Superior temporal gyrus (tissue), 1 donor: ENCODE results near the gene RTN4IP1.
"Not testable (repeated sequence)": the region's sequence is repeated elsewhere in the genome, so short reads cannot be mapped to it uniquely, and the experiment has no call there.

Experiments
- DNase-seq: peaks from one replicate; pipeline ENCODE4 v3.0.0-alpha.2; 2016; ENCODE audit errors: extremely low spot score

Gene RTN4IP1

DNA sequence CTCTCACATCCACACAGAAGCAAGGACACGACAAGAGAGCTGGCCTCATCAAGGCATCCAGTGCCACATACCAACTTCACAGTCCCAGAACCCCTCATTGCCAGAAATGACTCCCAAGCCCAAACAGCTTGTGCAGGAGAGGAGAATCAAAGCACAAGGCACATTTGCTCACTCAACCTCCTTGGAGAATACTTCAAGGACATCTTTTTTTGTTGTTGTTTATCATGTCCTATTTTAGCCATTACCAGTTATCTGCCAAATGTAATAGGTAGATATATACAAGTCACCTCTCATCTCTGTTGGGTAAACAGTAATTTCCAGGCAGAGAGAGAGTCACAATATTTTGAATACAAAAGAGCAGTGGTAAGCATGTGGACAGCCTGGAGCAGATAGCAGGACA is 47.8 kb downstream of the RTN4IP1 start:
- DNase-seq = no peak

DNA sequence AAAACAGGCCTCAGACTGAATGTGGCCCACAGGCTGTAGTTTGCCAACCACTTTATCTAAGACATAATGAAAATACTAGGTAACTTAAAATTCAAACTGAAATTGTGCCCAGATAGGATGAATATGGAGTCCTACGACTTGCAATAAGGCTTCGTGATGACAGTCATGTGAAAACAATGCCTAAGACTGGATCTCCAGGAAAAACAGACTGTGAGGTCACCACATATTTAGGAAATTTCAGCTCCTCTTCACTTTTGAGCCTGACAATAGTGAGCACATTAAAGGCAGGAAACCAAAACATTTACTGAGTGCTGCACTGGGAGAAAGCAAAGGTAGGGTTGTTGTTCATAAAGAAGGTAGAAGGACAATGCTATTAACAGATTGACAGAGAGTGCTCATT is 50.0 kb downstream of the RTN4IP1 start:
- no peak for DNase-seq

DNA sequence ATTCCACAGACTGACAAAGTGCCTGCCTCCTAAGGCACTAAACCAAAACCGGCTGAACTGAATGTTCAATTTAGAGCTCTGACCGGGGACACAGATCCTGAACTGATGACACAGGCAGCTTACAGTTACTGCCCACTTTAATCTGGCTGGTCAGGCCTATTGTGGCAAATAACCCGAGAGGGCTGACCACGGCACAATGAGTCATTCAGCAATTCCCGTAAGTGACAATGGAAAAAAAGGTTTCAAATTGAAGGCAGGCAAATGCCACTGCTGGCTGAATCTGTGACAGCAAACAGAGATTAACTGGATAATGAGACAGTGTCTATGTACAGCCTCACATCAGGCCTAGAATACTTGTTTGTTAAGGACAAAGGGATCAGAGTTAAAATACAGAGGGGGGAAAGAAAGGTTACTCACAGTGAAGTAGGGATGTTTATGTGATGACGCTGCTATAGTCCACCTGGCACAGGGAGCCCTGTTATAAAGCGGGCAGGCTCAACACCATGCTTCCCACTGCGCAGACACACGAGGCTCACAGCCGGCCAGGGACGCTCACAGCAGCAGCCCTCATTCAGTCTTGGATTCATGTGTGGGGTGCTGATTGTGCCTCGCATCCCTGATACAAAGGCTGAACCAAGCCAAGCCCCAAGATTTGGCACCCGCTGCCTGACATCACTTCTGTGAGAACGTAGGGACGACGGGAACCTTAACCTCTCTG is 54.4 kb downstream of the RTN4IP1 start:
- DNase-seq = peak; percentile 60

- DNase-seq = no peak
Observed at GRCh38 chr6:106572875-106573585, 56.3 kb downstream of the RTN4IP1 start.

DNA sequence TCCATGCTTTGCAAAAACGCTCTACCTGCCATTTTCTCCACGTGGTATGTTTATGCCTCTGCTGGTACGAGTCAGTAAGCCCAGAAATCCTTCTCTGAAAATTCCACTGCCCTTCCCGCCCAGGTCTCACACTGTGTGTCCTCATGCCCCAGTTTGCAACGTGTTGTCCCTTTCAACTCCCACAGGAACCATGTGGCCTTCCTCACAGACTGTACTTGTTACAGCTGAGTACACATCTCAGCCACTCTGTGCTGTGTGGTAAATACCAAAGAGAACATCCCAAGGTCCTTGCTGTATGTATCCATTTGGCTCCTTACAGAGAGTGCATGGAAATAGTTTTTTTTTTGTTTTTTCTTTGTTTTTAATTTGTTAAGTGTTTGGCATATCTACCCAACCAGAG is 56.9 kb downstream of the RTN4IP1 start:
- no peak for DNase-seq

DNA sequence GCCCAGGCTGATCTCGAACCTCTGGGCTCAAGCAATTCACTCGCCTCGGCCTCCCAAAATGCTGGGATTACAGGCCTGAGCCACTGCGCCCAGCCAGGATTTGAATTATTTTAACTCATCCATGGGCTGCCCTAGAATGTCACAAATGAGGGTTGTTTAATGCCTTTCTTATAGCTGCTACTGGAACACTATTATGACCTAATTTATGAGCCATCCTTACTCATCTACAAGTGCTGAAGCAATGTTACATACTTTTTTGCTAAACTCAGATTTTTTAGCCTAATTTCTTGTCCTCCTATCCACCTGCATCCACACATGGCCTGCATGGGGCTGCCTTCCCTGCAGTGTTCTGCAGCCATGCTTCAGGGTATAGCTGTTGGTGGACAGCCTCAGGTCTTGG is 59.9 kb downstream of the RTN4IP1 start:
- no peak for DNase-seq

DNA sequence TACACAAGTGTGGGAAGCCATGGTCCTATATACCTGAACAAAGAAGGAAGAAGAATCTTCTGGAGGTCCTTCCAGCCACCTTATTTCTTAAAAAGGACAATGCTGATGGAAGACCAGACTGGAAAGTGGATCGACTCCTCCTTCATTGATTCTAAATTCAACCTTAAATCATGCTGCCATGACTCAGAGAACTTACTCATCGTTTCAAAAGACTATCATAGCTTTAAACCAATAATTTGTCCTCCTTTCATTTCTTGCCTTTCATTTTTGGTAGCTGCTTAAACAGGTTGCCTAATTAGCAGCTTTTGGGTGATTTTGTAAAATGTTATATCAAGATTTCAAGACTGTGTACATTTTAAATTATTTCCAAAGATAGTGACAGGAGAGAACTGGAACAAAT is 60.8 kb downstream of the RTN4IP1 start:
- no peak for DNase-seq

- no peak for DNase-seq
Observed at GRCh38 chr6:106564476-106564875, 64.8 kb downstream of the RTN4IP1 start.

DNA sequence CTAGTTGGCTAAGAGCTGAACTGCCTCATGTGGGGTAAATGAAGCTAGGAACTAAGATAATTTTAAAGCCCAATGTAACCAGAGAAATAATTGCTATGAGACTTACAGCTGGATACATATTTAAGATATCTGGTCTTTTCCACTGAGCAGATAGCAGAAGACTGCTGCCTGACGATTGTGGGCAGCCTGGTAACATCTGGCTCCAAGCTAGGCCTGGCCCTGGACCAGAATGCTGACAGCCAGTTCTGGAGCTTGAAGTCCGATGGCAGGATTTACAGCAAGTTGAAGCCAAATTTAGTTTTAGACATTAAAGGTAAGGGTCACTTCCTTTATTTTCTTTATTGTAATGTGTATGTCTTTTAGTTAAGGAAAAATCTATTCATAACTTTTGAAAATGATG is 65.7 kb downstream of the RTN4IP1 start:
- no peak for DNase-seq

GRCh38 chr6:106561686-106562405 is 67.5 kb downstream of the RTN4IP1 start:
- DNase-seq = no peak

DNA sequence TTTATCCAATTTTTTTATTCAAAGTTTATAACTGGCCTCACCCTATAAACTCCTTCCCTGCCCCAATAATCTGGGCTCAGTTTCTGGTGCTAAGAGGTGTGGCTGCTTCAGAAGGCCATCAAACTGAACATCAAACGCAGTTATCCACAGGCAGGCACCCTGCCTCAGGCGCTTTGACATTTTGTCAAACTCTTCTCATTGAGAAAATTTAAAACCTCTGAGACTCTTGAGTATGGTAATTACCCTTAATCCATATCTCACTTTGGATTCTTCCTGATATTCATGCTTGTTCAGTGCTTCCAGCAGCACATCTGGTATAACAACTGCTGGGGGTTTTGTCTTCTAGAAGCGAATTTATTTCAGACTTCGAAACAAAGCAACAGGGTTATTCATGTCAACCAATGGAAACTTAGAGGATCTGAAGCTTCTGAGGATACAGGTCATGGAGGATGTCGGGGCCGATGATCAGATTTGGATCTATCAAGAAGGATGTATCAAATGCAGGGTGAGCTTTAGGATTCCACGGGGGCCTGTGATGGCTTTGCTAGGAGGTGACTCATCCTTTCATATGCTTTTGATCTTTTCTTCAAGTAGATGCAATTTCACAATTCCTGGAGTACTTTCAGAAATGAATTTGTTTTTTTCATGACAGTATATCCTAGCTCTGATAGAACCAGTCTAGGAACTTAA is 68.2 kb downstream of the RTN4IP1 start:
- no peak for DNase-seq

DNA sequence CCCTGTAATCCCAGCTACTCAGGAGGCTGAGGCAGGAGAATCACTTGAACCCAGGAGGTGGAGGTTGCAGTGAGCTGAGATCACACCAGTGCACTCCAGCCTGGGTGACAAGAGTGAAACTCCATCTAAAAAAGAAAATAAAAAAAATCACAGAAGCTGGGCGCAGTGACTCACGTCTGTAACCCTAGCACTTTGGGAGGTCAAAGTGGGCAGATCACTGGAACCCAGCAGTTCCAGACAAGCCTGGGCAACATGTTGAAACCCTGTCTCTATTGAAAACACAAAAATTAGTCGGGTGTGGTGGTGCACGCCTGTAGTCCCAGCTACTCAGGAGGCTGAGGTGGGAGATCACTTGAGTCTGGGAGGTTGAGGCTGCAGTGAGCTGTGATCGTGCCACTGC is 69.6 kb downstream of the RTN4IP1 start:
- DNase-seq = not testable (repeated sequence)

DNA sequence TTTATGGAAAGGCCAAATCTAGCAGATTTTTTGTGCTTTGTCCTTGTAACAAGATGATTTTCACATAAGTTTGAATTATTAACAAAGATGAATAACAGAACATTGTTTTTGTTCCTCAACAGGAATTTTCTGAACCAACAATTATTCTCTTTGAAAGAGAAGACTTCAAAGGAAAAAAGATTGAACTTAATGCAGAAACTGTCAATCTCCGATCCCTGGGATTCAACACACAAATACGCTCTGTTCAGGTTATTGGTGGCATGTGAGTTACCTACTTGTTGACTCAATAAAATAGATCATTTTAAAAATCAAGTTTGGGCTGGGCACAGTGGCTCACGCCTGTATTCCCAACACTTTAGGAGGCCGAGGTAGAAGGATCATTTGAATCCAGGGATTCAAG is 70.9 kb downstream of the RTN4IP1 start:
- DNase-seq = no peak

- no peak for DNase-seq
Observed at GRCh38 chr6:106557837-106558236, 71.5 kb downstream of the RTN4IP1 start.

GRCh38 chr6:106556368-106556960 is 72.8 kb downstream of the RTN4IP1 start:
- peak; percentile 41 for DNase-seq

GRCh38 chr6:106555767-106556166 is 73.5 kb downstream of the RTN4IP1 start:
- no peak for DNase-seq

- no peak for DNase-seq
Observed at GRCh38 chr6:106553440-106553839, 75.9 kb downstream of the RTN4IP1 start.

DNA sequence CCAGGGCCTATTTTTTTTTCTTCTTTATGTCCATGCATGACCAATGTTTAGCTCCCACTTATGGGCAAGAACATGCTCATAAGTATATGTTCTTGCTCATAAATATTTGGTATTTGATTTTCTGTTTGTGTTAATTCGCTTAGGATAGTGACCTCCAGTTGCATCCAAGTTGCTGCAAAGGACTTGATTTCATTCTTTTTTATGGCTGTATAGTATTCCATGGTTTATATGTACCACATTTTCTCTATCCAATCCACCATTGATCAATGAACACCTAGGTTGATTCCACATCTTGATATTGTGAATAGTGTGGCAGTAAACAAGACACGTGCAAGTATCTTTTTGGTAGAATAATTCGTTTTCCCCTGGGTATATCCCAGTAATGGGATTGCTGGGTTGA is 78.1 kb downstream of the RTN4IP1 start:
- no peak for DNase-seq

GRCh38 chr6:106549521-106549920 is 79.8 kb downstream of the RTN4IP1 start:
- no peak for DNase-seq

- not testable (repeated sequence) for DNase-seq
Observed at GRCh38 chr6:106548926-106549455, 80.3 kb downstream of the RTN4IP1 start.

DNA sequence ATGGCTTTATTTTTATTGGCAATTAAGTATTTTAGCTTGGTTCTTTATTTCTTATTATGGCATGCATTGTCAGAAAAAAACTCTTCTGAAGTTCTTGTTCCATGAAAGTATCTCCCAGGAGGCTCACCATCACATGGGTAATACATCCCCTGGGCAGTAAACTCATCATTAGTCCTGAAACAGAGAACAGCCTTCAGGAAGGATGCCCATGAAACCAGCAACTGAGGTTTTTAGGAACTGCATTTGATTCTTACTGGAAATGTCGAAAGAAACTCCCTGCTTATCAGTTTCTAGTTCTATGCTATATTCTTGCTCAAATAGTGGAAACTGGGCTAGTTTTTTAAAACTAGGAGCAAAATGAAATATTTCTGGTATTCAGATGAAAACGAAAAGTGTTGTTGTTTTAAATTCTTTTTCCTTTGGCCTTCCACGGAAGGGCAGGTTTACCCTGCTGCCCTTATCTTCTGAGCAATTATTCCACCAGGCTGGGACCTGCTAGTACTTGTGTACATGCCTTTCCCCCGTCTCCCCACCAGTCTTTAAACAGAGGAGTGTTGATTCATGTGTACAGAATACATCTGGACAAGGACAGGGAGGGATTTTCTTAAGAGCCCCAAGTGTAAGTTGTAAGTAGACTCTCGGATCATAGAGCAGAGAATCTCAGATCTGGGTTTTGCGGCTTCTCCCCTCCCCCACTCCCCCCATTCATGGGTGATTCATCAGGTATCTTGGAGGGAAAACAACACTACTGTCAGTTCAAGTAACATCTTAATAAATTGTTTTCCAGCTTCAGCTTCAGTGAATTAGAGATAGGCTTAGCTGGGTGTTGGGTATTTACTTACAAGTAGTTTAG is 81.5 kb downstream of the RTN4IP1 start:
- DNase-seq = no peak
